SK-N-SH treated with all-trans-retinoic acid at 6 μM for 48 hours (cell line): ENCODE data around the gene SARDH.

Experiments
- ARNTL ChIP-seq: fragments of 450-650 bp; formaldehyde crosslinking; IDR thresholded peaks from 2 replicates; pipeline ENCODE4 v1.5.0; 2020; ENCODE audit warnings: low read depth, mild to moderate bottlenecking, moderate library complexity, borderline replicate concordance
- CSDC2 ChIP-seq: fragments of 250-450 bp; sonication (Bioruptor Pico); IDR thresholded peaks from 2 replicates; pipeline ENCODE4 v1.5.0; 2020; ENCODE audit warnings: mild to moderate bottlenecking, moderate library complexity
- CSRNP3 ChIP-seq: fragments of 250-450 bp; sonication (Bioruptor Pico); IDR thresholded peaks from 2 replicates; pipeline ENCODE4 v1.5.1; 2021; ENCODE audit warnings: mild to moderate bottlenecking, moderate library complexity
- ESRRG ChIP-seq: fragments of 250-450 bp; sonication (Bioruptor Pico); IDR thresholded peaks from 2 replicates; pipeline ENCODE4 v1.6.1; 2021; ENCODE audit warnings: mild to moderate bottlenecking
- GLIS3 ChIP-seq: fragments of 250-450 bp; sonication (Bioruptor Pico); IDR thresholded peaks from 2 replicates; pipeline ENCODE4 v1.5.0; 2020; ENCODE audit warnings: mild to moderate bottlenecking, moderate library complexity
- PATZ1 ChIP-seq: fragments of 250-450 bp; sonication (Bioruptor Pico); IDR thresholded peaks from 2 replicates; pipeline ENCODE4 v1.8.0; 2020; ENCODE audit warnings: mild to moderate bottlenecking, moderate library complexity, borderline replicate concordance
- POU6F1 ChIP-seq: fragments of 250-450 bp; sonication (Bioruptor Pico); IDR thresholded peaks from 2 replicates; pipeline ENCODE4 v1.8.0; 2021; ENCODE audit warnings: low read depth, mild to moderate bottlenecking, moderate library complexity, borderline replicate concordance
- PPARA ChIP-seq: fragments of 250-450 bp; sonication (Bioruptor Pico); IDR thresholded peaks from 2 replicates; pipeline ENCODE4 v1.5.0; 2020; ENCODE audit warnings: mild to moderate bottlenecking, borderline replicate concordance
- RARB ChIP-seq: fragments of 250-450 bp; sonication (Bioruptor Pico); IDR thresholded peaks from 2 replicates; pipeline ENCODE4 v1.8.0; 2021; ENCODE audit warnings: mild to moderate bottlenecking, moderate library complexity
- SNAI2 ChIP-seq: fragments of 250-450 bp; sonication (Bioruptor Pico); IDR thresholded peaks from 2 replicates; pipeline ENCODE4 v1.5.0; 2020; ENCODE audit warnings: mild to moderate bottlenecking, moderate library complexity
- ZC3H10 ChIP-seq: fragments of 250-450 bp; sonication (Bioruptor Pico); IDR thresholded peaks from 2 replicates; pipeline ENCODE4 v1.5.1; 2021; ENCODE audit warnings: mild to moderate bottlenecking, moderate library complexity
- ZFP3 ChIP-seq: fragments of 250-450 bp; sonication (Bioruptor Pico); IDR thresholded peaks from 2 replicates; pipeline ENCODE4 v1.5.0; 2020; ENCODE audit warnings: mild to moderate bottlenecking, moderate library complexity
- ZNF8 ChIP-seq: fragments of 450-650 bp; formaldehyde crosslinking; IDR thresholded peaks from 2 replicates; pipeline ENCODE4 v1.5.0; 2020; ENCODE audit warnings: mild to moderate bottlenecking, moderate library complexity

- TF ChIP-seq ARNTL (CRISPR knock-in tag) (no peak), ZFP3 (CRISPR knock-in tag) (no peak), POU6F1 (CRISPR knock-in tag) (no peak), CSRNP3 (CRISPR knock-in tag) (no peak), CSDC2 (CRISPR knock-in tag) (no peak), PPARA (no peak), ZNF8 (no peak), ESRRG (CRISPR knock-in tag) (no peak), SNAI2 (CRISPR knock-in tag) (no peak), RARB (no peak), PATZ1 (no peak), ZC3H10 (CRISPR knock-in tag) (no peak), GLIS3 (no peak)
Observed at GRCh38 chr9:133732639-133733408, 5.3 kb downstream of the SARDH start.
